HG03175 (cell line): ENCODE measurements around the gene KDM6A.
"Not testable (repeated sequence)": the region's sequence is repeated elsewhere in the genome, so short reads cannot be mapped to it uniquely, and the experiment has no call there.

Source experiments
- ATAC-seq: cut with Tn5 transposase; IDR thresholded peaks from one replicate; pipeline ENCODE4 v1.9.1; 2021; ENCODE audit warnings: mild to moderate bottlenecking, moderate library complexity; ENCODE audit not compliant: unreplicated experiment

KDM6A gene

DNA sequence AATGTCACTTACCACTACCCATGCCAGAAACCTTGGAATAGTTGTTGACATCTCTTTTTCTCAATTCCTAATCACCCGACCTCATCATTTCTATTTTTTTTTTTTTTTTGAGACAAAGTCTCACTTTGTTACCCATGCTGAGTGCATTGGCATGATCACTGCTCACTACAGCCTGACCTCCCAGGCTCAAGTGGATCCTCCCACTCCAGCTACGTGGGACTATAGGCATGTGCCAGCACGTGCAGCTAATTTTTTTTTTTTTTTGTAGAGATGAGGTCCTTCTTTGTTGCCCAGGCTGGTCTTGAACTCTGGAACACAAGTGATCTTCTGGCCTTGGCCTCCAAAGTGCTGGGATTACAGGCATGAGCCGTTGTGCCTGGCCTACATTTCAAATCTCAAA is 12.0 kb downstream of the KDM6A start:
- ATAC-seq: no peak

DNA sequence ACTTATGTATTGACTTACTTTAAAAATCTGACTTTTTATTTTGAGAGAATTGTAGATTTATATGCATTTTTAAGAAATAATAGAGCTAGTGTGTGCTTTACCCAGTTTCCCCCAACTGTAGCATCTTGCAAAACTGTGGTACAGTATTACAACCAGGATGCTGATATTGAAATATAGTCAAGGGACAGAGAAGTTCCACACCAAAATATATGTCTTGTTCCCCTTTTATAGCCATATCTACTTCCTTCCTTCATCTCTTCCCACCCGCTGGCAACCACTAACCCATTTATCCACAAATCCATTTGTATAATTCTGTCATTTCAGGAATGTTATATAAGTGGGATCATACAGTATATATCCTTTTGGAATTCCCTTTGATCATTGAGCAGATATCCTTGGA is 16.8 kb downstream of the KDM6A start:
- ATAC-seq: no peak

DNA sequence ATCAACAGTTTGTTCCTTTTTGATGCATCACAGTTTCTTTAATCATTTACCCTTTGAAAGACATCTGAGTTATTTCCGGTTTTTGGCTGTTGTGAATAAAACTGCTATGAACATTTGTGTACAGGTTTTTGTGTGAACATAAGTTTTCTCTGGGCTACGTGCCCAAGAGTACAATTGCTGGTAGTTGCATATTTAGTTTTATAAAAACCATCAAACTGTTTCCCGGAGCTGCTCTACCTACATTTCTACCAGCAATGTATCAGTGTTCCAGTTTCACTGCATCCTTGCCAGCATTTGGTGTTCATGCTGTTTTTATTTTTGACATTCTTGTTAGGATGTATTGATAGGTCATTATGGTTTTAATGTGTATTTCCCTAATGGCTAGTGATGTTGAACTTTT is 17.3 kb downstream of the KDM6A start:
- no peak for ATAC-seq

DNA sequence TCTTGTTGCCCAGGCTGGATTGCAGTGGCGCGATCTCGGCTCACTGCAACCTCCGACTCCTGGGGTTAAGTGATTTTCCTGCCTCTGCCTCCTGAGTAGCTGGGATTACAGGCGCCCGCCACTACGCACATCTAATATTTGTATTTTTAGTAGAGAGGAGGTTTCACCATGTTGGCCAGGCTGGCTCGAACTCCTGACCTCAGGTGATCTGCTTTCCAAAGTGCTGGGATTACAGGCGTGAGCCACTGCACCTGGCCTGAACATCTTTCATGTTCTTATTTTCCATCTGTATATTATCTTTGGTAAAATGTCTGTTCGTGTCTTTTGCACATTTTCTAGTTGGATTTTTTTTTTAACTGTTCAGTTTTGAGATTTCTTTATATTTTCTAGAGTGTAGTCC is 17.7 kb downstream of the KDM6A start:
- ATAC-seq: not testable (repeated sequence)

DNA sequence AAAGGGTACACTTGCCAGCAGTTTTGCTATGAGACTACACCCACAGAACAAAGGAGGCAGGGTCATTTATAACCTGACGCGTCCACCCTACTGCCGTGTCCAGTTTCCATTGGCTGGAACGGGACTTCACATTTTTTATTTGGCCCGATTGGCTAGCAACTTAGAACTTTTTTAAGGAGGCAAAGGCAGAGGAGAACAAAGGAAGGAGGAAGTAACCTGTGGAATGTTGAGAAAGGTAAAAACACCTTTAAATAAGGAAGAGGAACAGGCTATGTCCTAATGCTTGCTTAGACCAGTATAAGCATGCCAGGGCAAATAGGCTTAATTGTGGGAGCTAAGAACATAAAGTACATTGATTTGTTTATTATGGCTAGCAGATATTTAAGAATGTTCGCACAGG is 18.7 kb downstream of the KDM6A start:
- ATAC-seq: no peak

DNA sequence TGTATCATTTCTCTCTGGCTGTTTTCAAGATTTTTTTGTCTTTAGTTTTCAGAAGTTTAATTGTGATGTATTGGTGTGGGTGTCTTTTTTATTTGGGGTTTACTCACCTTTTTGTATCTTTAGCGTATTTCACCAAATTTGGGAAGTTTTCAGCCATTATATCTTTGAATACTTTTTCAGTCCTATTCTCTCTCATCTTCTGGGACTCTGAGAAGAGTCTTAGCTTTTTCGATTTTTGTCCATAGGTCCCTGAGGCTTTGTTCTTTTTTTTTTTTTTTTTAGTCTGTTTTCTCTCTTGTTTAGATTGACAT is 23.8 kb downstream of the KDM6A start:
- no peak for ATAC-seq

DNA sequence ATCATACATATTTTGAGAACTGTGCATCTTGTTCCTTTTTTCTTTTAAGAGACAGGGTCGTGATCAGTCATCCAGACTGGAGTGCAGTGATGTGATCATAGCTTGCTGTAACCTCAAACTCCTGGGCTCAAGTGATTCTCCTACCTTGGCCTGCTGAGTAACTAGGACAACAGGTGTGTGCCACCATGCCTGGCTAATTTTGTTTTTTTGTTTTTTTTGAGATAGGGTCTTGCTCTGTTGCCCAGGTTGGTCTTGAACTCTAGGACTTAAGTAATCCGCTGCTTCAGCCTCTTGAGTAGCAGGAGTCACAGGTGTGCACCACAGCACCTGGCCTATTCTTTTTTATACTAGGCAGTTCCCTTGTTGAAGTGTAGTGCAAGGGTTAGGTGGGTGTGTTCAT is 24.6 kb downstream of the KDM6A start:
- no peak for ATAC-seq

DNA sequence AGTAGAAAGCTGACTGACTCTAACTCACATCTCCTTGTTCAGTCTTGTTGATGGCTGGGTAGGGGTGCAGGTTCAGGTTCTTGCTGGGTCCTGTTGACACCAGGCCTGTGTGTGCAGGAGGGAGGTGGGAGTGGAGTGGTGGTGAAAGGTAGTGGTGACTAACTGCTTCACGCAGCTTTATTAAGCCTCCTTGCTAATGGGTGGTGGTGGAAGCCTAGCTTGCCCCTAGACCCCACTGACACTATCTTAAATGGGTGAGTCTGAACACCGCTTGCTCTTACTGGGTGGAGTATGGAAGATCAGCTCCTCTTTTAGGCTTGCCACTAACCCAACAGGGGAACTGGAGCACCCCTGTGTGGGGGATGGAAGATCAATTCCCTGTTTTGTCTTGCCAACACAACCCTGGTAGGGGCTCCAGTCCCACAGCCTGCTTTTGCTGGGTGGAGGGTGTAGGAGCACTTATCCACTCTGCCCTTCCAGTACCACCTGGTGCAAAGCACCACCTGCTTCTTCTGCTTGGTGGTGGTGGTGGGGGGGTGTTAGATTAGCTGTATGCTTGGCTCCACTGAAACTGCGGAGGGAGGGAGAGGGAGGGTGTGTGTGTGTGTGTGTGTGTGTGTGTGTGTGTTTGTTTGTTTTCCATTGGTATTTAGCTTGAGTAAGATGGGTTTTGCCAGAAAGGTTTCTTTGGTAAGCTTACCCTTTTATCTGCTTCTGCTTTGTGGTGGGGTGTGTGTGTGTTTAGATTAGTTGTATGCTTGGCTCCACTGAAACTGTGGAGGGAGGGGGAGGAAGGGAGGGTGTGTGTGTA is 25.6 kb downstream of the KDM6A start:
- ATAC-seq: peak; percentile 42

DNA sequence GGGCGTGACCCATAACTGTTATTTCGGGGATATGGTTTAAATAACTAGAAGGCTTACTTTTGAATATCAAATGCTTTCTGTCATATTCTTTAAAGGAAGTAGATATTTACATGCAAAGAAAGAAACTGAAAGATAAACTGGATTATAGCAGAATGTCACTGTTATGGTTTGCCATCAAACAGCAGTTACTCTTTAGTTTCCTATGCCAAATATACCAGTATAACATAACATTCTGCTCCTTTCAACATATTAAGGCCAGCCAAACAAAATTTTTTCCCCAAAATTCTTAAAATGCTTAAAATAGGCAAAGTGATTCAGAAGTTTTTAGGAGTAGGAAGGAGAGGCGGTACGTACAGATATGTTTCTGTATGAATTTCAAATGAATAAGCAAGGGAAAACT is 27.0 kb downstream of the KDM6A start:
- no peak for ATAC-seq

DNA sequence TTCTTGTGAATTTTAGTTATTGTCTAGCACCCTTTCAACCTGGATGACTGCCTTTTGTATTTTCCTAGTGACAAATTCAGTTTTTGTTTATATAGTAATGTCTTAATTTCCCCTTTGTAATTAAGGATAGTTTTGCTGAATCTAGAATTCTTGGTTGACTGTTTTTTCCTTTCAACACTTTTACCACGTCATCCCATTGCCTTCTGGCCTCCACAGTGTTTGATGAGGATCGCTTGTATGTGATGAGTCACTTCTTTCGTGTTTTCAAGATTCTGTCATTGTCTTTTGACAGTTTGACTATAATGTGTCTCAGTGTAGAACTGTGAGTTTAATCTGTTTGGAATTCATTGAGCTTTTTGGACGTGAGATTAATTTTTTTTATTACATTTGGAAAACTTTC is 30.1 kb downstream of the KDM6A start:
- ATAC-seq: no peak

DNA sequence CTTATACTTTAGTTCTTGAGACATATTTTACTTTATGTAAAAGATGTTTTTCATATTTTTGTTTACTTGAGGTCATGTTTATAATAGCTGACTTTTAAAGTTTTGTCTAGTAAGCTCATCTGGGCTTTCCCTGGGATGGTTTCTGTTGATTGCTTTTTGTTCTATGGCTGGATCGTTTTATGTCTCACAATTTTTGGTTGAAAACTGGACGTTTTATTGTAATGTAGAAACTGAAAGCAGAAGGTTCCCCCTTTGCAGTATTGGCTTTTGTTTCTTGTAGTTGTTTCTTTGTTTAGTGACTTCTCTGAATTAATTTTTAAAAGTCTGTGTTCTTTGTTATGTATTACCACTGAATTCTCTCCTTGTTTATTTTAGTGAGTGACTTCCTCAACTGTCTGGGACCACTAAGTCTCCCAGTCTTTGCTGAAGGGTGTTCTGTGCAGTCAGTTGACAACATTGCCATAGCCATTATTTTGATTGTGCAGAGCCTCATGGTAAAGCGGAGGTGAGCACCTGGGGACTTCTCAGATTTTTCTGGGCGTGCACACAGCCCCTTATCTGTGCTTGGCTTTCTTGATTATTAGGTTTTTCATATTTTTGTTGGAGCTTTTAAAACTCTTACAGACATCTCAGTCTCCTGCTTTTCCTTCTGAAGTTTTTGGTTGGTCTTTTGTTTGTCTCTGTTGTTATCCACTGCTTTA is 31.0 kb downstream of the KDM6A start:
- ATAC-seq: no peak

DNA sequence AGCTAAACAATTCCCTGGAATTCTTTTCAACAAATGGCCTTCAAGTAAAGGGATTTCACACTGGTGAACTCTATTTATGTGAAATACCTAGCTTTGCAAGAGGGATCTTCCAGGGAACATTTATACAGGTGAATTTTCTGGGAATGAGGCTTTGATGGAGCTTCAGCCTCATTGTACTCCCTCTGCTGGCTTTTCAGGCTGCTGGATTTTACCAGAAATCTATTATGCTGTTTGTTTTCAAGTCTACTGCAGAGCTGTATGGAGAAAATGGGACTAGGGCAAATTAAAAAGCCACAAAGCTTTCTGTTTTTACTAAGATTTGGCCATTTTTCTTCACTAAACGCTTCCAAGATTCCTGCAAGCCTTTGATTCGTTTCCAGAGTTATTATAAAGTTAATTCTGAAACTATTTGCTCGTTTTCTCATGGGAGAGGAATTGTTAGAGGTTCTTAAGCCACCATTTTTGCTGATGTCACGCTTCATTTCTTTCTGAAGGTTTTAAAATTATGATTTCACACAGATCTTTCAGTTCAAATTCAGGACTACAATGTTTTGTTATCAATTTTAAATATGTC is 31.6 kb downstream of the KDM6A start:
- no peak for ATAC-seq

DNA sequence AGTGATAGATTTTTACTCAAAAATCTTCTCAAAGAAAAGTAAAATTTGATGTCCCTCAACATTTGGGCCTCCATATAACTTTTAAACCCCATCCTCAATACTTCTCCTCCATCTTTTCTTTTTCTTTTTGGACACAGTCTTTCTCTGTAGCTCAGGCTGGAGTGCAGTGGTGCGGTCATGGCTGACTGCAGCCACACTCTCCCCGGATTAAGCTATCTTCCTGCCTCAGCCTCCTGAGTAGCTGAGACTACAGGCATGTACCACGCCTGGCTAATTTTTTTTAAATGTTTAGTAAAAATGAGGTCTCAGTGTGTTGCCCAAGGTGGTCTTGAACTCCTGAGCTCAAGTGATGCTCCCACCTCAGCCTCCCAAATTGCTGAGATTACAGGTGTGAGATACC is 33.1 kb downstream of the KDM6A start:
- no peak for ATAC-seq

DNA sequence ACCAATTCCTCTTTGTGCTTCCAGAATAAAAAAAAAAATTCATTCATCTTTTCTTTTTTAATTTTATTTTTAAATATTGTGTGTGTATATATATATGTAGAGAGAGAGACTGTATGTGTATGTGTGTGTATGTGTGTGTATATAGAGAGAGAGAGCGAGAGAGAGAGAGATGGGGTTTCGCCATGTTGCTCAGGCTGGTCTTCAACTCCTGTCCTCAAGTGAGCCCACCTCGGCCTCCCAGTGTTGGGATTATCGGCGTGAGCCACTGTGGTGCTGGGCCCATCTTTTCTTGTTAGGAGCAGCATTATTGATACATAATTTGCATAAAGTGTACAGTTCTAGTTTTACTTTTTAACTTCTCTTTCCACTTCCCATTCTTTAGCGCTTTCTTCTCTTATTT is 33.6 kb downstream of the KDM6A start:
- no peak for ATAC-seq

DNA sequence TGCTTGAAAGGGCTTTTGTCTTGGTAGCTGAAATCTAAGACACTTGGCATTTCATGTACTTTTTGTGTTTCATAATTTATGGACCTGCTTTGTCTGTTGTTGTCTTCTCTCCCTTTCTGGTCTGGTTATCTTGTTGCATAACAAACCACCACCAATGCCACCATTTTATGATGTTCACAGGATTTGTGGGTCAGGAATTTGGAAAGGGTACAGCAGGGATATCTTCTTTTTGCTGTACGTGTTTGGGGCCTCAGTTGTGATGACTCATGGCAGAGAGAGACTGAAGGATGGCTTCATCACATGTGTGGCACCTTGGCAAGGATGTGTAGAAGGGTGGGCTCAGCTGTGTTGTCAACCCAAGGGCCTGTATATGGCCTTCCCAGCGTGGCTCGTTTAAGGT is 35.2 kb downstream of the KDM6A start:
- ATAC-seq: no peak

DNA sequence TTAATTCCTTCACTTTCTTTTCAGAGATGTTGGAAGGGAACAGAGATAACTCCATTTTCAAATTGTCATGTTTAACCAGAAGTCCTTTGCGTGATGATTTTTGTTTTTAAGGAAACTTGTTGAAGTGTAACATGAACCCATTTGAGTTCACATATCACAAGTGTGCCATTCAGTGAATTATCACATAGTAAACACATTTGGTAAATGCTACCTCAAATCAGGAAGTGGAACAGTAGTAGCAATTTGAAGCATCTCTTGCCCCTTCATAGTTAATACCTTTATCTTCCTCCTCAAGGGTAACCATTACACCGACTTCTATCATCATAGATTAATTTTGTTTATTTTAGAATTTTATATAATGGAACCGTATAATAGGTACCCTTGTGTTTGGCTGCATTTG is 35.8 kb downstream of the KDM6A start:
- ATAC-seq: no peak

DNA sequence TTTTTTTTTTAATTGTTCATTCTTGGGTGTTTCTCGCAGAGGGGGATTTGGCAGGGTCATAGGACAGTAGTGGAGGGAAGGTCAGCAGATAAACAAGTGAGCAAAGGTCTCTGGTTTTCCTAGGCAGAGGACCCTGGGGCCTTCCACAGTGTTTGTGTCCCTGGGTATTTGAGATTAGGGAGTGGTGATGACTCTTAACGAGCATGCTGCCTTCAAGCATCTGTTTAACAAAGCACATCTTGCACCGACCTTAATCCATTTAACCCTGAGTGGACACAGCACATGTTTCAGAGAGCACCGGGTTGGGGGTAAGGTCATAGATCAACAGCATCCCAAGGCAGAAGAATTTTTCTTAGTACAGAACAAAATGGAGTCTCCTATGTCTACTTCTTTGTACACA is 37.5 kb downstream of the KDM6A start:
- ATAC-seq: not testable (repeated sequence)

DNA sequence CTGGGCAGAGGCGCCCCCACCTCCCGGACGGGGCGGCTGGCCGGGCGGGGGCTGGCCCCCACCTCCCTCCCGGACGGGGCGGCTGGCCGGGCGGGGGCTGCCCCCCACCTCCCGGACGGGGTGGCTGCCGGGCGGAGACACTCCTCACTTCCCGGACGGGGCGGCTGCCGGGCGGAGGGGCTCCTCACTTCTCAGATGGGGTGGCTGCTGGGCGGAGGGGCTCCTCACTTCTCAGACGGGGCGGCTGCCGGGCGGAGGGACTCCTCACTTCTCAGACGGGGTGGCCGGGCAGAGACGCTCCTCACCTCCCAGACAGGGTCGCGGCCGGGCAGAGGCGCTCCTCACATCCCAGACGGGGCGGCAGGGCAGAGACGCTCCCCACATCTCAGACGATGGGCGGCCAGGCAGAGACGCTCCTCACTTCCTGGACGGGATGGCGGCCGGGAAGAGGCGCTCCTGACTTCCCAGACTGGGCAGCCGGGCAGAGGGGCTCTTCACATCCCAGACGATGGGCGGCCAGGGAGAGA is 38.1 kb downstream of the KDM6A start:
- ATAC-seq: not testable (repeated sequence)

DNA sequence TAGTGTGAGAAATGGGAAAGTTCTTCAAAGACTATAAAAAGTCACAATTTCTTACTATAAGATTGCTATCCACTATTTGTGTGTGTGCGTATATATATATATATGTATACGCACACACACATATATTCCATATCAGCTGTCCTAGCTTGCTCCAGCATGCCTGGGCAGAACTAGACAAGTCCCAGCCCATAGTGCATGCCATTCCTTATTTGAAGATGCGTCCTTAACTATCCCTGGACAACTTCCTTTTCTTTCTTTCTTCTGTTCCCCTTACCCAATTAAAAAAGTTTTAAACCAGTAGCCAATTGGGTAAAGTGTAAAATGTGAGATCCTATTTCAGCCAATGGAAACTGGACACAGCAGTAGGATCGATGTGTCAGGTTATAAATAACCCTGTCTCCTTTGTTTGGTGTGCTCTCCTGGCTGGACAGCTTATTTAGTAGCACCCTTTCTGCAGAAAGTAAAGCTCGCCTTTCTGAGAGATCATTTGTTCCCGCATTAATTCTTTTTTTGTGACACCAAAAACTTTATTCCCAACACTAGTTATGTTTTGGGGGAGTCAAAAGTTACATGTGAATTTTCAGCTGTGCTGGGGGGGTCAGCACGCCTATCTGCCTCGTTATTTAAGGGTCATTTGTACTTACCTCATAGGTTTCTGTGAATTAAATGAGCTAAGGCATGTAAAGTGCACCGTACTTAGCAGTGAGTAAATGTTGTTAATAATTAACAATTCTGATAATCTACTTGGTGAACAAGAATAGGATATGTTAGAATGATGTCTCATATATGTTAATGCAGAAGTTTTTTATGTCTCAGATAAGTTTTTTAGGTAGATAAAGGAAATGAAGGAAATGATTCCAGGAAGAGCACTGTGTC is 40.9 kb downstream of the KDM6A start:
- peak; percentile 47 for ATAC-seq

DNA sequence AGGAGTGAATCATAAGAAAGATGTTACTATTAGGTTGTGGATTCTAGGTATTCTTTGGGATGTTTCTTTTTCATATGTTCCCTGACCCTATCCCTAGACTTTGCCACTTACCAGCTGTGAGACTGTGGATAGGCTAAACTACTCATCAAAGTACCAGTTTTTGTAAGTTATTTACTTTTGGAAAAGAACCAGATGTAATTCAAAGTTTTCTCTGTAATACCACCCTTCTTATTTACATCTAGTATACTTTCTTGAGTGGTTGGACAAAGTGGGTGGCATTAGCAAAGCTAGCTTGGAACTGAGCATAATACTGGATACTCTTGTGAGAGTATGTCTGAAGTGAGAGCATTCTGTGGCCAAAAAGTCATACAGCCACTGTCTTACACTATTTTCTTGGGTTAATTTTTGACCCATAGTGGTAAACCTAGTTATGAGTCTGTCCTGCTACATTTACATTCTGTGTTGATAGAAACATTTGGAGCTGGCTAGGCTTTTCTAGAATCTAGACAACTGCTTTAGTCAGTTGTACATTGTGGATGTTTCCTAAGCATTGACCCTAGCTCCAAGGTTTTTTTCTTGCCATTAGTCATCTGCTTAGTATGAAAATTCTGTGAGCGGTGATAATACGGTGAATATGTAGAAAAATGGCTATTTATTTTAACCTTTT is 41.7 kb downstream of the KDM6A start:
- ATAC-seq: peak; percentile 93
